Measurements from ENCODE around the gene GCH1.

GRCh38 chr14:54894995-54895394, 7.6 kb downstream of the GCH1 start:
- no peak for TF ChIP-seq EZH2 (IDR thresholded peaks at IDR 0.05; ENCODE audit: borderline replicate concordance, low read depth, low read length, poor library complexity, severe bottlenecking)
- TF ChIP-seq, protein P1, sequence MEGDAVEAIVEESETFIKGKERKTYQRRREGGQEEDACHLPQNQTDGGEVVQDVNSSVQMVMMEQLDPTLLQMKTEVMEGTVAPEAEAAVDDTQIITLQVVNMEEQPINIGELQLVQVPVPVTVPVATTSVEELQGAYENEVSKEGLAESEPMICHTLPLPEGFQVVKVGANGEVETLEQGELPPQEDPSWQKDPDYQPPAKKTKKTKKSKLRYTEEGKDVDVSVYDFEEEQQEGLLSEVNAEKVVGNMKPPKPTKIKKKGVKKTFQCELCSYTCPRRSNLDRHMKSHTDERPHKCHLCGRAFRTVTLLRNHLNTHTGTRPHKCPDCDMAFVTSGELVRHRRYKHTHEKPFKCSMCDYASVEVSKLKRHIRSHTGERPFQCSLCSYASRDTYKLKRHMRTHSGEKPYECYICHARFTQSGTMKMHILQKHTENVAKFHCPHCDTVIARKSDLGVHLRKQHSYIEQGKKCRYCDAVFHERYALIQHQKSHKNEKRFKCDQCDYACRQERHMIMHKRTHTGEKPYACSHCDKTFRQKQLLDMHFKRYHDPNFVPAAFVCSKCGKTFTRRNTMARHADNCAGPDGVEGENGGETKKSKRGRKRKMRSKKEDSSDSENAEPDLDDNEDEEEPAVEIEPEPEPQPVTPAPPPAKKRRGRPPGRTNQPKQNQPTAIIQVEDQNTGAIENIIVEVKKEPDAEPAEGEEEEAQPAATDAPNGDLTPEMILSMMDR (conservative IDR thresholded peaks at IDR 0.05; ENCODE audit: low read depth, low read length) = no peak
